K562 (cell line): ENCODE measurements around the gene PYGM. TPM values are rescaled to one million over a fixed set of nuclear protein-coding genes. Genes with fewer than 3 reads are reported as not detected.

Experiments
- ARID4B ChIP-seq: sonication (generic); formaldehyde crosslinking; IDR thresholded peaks from 2 replicates; pipeline ENCODE4 v1.8.0; 2022; ENCODE audit warnings: mild to moderate bottlenecking, missing genetic modification reagents
- BRD9 ChIP-seq: fragments of 450-650 bp; IDR thresholded peaks from 2 replicates; pipeline ENCODE4 v1.6.1; 2018; ENCODE audit warnings: low read depth; ENCODE audit not compliant: partially characterized antibody
- CEBPG ChIP-seq, 3 experiments: fragments of 200-800 bp in 1 of 3; sonication (Bioruptor generic) in 1 of 3; sonication (generic) in 1 of 3; formaldehyde crosslinking in 1 of 3; IDR thresholded peaks in 2 of 3; conservative IDR thresholded peaks in 1 of 3; 2 replicates each; pipeline versions ENCODE4 v1.6.1 to v1.8.0; 2016 to 2022; ENCODE audit warnings: missing compliant biosample characterization in 2 of 3, missing genetic modification characterization in 2 of 3, mild to moderate bottlenecking in 1 of 3, missing genetic modification reagents in 1 of 3
- CUX1 ChIP-seq: fragments of 200-800 bp; sonication (Bioruptor generic); IDR thresholded peaks from 2 replicates; pipeline ENCODE4 v1.6.1; 2016; ENCODE audit warnings: missing genetic modification characterization, missing compliant biosample characterization
- FIP1L1 ChIP-seq: fragments of 200-400 bp; formaldehyde crosslinking; IDR thresholded peaks from 2 replicates; pipeline ENCODE4 v1.6.1; 2018; ENCODE audit warnings: mild to moderate bottlenecking, low read depth, low read length; ENCODE audit not compliant: poor library complexity, severe bottlenecking
- MYBL2 ChIP-seq, 2 experiments: fragments of 450-650 bp in 1 of 2; sonication (generic) in 1 of 2; formaldehyde crosslinking in 1 of 2; IDR thresholded peaks; 2 replicates each; pipeline versions ENCODE4 v1.6.1 to v1.8.1; 2017 to 2022; ENCODE audit warnings: borderline replicate concordance in 1 of 2, inconsistent platforms in 1 of 2, low read depth in 1 of 2, mild to moderate bottlenecking in 1 of 2, missing genetic modification reagents in 1 of 2, moderate library complexity in 1 of 2
- NONO ChIP-seq, 2 experiments: fragments of 200-400 bp in 1 of 2; fragments of 450-650 bp in 1 of 2; formaldehyde crosslinking in 1 of 2; IDR thresholded peaks; 2 replicates each; pipeline ENCODE4 v1.6.1; 2017; ENCODE audit warnings: low read depth in 2 of 2, mild to moderate bottlenecking in 2 of 2, moderate library complexity in 2 of 2, low read length in 1 of 2
- PURB ChIP-seq: sonication (generic); formaldehyde crosslinking; IDR thresholded peaks from 2 replicates; pipeline ENCODE4 v1.9.0; 2021; ENCODE audit warnings: low read depth, mild to moderate bottlenecking, missing genetic modification reagents
- RAD51 ChIP-seq: fragments of 450-650 bp; IDR thresholded peaks from 2 replicates; pipeline ENCODE4 v1.7.1; 2016; ENCODE audit warnings: low read depth, mild to moderate bottlenecking, borderline replicate concordance
- SUPT5H ChIP-seq: fragments of 450-650 bp; IDR thresholded peaks from 2 replicates; pipeline ENCODE4 v1.6.1; 2016
- TSHZ1 ChIP-seq: fragments of 250-450 bp; sonication (Bioruptor Pico); IDR thresholded peaks from 2 replicates; pipeline ENCODE4 v1.4.0; 2020; ENCODE audit warnings: mild to moderate bottlenecking, moderate library complexity
- ZNF143 ChIP-seq: sonication (generic); formaldehyde crosslinking; IDR thresholded peaks from 2 replicates; pipeline ENCODE4 v1.9.0; 2022; ENCODE audit warnings: mild to moderate bottlenecking, missing genetic modification reagents
- ZNF146 ChIP-seq: IDR thresholded peaks from one replicate; pipeline ENCODE4 v1.6.1; 2018; ENCODE audit warnings: missing compliant biosample characterization; ENCODE audit not compliant: unreplicated experiment
- ZNF212 ChIP-seq: fragments of 450-650 bp; formaldehyde crosslinking; IDR thresholded peaks from 2 replicates; pipeline ENCODE4 v1.4.0; 2020; ENCODE audit warnings: mild to moderate bottlenecking
- polyA plus RNA-seq, 8 experiments: library from polyadenylated mRNA; depleted of rRNA in 4 of 8; stranded (reverse) in 5 of 8; unstranded in 3 of 8; fragments of >200 nt; fragmentation: Nextera tagmentation in 2 of 8; fragmentation: Illumina TruSeq in 1 of 8; extraction: Ambion mirVana in 2 of 8; extraction: Trizol in 1 of 8; gene quantifications; 2 replicates each; pipeline versions ENCODE4 v1.2.1 to v1.2.3, GENCODE V29; 2011 to 2014; ENCODE audit warnings: inconsistent platforms in 1 of 8, missing spikeins in 1 of 8
- total RNA-seq, 7 experiments: library from RNA; depleted of rRNA in 6 of 7; stranded (reverse); fragments of >200 nt in 6 of 7; fragmentation: Illumina TruSeq in 2 of 7; extraction: Trizol in 2 of 7; gene quantifications; 2 replicates each; pipeline versions ENCODE4 v1.2.1 to v1.2.3, GENCODE V29; 2011 to 2021; ENCODE audit warnings: low replicate concordance in 1 of 7

The PYGM gene
- total and polyA plus RNA-seq, 9 of the 15 experiments (the other 6 are each of a cell fraction or from before 2014, with no cell fraction given), result 0.07 to 1.5 (median 0.68) TPM

- TF ChIP-seq NONO (IDR thresholded peaks at IDR 0.05; ENCODE audit: low read depth in 2 of 2, low read length in 1 of 2) (no peak), BRD9 (no peak), CEBPG (CRISPR knock-in tag; IDR thresholded peaks at IDR 0.05) (no peak), CEBPG (tag; conservative IDR thresholded peaks at IDR 0.05 in 1 of 2, IDR thresholded peaks at IDR 0.05 in 1 of 2) (no peak), TSHZ1 (no peak), ZNF143 (peak; percentile 50; the same call in 1 of the 2 replicates), ARID4B (CRISPR knock-in tag) (peak; percentile 22; the same call in 1 of the 2 replicates), CUX1 (CRISPR knock-in tag) (no peak), MYBL2 (IDR thresholded peaks at IDR 0.05; ENCODE audit: low read depth) (no peak), MYBL2 (CRISPR knock-in tag; IDR thresholded peaks at IDR 0.05; ENCODE audit: borderline replicate concordance) (no peak), ZNF212 (CRISPR knock-in tag) (no peak), SUPT5H (no peak), FIP1L1 (no peak), ZNF146 (no peak), RAD51 (no peak), PURB (CRISPR knock-in tag) (no peak)
Observed at GRCh38 chr11:64711956-64712362, 47.8 kb downstream of the PYGM start (continued).
